Lower leg skin (tissue), 4 donors: ENCODE measurements around the gene MPIG6B. TPM values are rescaled to one million over a fixed set of nuclear protein-coding genes. Genes with fewer than 3 reads are reported as not detected.
A peak's percentile ranks its signal among the peaks of the same experiment; 100 is the strongest.

Experiments used
- DNase-seq, 2 donors: peaks; one replicate each; pipeline ENCODE4 v3.0.0-alpha.2; 2019; ENCODE audit warnings: low spot score in 2 of 2
- H3K4me3 ChIP-seq: fragments of 200-600 bp; sonication (generic); 2 replicates; pipeline ENCODE4 v1.5.1; 2017; ENCODE audit warnings: mild to moderate bottlenecking, low read depth; ENCODE audit not compliant: poor library complexity, severe bottlenecking
- POLR2A ChIP-seq, 2 donors: fragments of 450-650 bp; IDR thresholded peaks; one replicate each; pipeline ENCODE4 v1.6.1; 2016 to 2017; ENCODE audit warnings: antibody characterized with exemption in 2 of 2, mild to moderate bottlenecking in 1 of 2, moderate library complexity in 1 of 2
- WGBS, 2 donors: methylation state at CpG; one replicate each; pipeline ENCODE4 v1.1.5; 2018; 5-methylcytosine and 5-hydroxymethylcytosine counted together
- intact Hi-C: fragments of 100-400 bp; cut with DNase I; formaldehyde crosslinking; loops from one replicate; pipeline ENCODE4 v1.15.0; 2023; ENCODE audit warnings: low total_unique reads
- total RNA-seq, 4 donors: library from RNA; depleted of rRNA; stranded (reverse); fragments of >200 nt; gene quantifications; one replicate each; pipeline ENCODE4 v1.1.0, GENCODE V29; 2016
- TF ChIP-seq, protein P1 (sequence below), 3 donors: fragments of 450-650 bp; IDR thresholded peaks; one replicate each; pipeline ENCODE4 v1.5.1; 2016; ENCODE audit warnings: antibody characterized with exemption in 3 of 3, mild to moderate bottlenecking in 3 of 3, moderate library complexity in 2 of 3

Gene MPIG6B, protein sequence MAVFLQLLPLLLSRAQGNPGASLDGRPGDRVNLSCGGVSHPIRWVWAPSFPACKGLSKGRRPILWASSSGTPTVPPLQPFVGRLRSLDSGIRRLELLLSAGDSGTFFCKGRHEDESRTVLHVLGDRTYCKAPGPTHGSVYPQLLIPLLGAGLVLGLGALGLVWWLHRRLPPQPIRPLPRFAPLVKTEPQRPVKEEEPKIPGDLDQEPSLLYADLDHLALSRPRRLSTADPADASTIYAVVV
- total RNA-seq, result 10 to 100 TPM in 1 of 4 donors, 1 to 10 TPM in 3; 6.0 to 10.5 (median 7.9) TPM

DNA sequence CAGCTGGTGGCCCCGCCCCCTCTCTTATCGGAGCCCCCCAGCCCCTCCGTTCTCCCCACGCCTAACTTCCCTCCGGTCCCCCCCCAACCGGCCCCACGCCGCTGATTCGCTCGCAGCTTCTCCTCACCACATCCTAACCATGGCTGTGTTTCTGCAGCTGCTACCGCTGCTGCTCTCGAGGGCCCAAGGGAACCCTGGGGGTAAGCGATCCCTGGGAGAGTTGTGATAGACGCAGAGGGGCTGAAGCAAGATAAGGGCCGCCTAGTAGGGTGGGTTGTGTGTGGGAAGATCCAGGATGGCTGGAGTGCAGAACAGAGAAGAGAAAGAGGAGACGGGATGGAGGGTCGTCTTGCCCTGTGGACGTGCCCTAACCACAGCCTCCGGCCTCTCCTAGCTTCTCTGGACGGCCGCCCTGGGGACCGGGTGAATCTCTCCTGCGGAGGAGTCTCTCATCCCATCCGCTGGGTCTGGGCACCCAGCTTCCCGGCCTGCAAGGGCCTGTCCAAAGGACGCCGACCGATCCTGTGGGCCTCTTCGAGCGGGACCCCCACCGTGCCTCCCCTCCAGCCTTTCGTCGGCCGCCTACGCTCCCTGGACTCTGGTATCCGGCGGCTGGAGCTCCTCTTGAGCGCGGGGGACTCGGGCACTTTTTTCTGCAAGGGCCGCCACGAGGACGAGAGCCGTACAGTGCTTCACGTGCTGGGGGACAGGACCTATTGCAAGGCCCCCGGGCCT, at the start of gene MPIG6B:
TSS of gene MPIG6B (plus strand) at position 129 of the 735 bp plus-strand sequence. CDS start at position 140, 11 bp downstream.
- 74 to 82% methylated on average over 37 to 46 of the region's 46 CpGs for WGBS, 2 donors
- intact Hi-C loops, result no loop called here
- TF ChIP-seq POLR2A (IDR thresholded peaks at IDR 0.05), result no peak
- TF ChIP-seq, protein P1, sequence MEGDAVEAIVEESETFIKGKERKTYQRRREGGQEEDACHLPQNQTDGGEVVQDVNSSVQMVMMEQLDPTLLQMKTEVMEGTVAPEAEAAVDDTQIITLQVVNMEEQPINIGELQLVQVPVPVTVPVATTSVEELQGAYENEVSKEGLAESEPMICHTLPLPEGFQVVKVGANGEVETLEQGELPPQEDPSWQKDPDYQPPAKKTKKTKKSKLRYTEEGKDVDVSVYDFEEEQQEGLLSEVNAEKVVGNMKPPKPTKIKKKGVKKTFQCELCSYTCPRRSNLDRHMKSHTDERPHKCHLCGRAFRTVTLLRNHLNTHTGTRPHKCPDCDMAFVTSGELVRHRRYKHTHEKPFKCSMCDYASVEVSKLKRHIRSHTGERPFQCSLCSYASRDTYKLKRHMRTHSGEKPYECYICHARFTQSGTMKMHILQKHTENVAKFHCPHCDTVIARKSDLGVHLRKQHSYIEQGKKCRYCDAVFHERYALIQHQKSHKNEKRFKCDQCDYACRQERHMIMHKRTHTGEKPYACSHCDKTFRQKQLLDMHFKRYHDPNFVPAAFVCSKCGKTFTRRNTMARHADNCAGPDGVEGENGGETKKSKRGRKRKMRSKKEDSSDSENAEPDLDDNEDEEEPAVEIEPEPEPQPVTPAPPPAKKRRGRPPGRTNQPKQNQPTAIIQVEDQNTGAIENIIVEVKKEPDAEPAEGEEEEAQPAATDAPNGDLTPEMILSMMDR (IDR thresholded peaks at IDR 0.05), result no peak
- no peak within 1 kb of the TSS for H3K4me3 ChIP-seq
- DNase-seq, result no peak

DNA sequence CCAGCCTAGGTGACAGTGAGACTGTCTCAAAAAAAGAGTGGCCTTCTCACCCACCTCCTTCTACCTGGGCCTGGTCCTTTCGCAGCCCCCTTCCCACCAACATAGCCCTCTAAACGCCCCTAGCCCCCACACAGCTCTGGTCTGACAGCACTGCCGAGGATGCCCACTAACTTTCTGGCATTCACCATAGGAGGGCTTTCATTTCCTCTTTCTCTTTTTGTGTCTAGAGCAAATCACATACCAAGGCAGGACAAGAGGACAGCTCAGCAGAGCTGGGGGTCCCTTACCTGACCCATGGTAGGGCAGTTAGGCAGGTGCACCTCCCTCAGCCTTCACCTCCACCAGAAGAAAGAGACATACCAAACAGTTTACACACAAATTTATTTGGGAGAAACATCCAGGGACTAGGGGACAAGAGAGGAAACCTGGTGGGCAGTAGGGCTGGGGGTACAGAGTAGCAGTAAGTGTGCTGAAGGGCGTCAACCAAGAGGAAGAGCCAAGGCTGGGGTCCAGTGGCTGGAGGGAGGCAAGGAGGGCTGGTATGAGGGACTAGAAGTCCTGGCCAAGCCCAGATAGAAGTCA, 46.8 kb upstream of the MPIG6B start:
- intact Hi-C loops, result no loop called here
- TF ChIP-seq POLR2A (IDR thresholded peaks at IDR 0.05), result no peak
- TF ChIP-seq, protein P1 (IDR thresholded peaks at IDR 0.05), result no peak
- WGBS, 2 donors, result 73 to 82% methylated on average over 4 of the region's 4 CpGs
- H3K4me3 ChIP-seq, result no peak overlapping the region
- no peak for DNase-seq

DNA sequence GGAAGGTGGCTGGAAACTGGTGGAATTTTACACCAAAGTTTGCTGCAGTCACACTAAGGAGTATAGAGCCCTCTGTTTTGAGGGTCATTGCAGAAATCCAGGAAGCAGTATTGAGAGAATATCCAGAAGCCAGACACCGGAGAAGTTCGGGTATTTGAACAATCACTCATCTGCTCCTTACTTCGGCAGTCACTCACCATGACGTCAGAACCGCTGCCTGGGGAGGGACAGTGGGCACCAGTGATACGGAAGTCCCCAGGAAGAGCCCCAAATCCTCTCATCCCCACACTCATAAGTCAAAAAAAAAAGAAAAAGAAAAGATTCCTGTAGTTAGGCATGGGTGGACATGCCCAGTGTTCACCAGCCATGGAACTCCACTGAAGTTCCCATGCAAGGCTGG, 46.3 kb upstream of the MPIG6B start:
- TF ChIP-seq, protein P1 (IDR thresholded peaks at IDR 0.05), result no peak
- no peak for TF ChIP-seq POLR2A (IDR thresholded peaks at IDR 0.05)
- 67 to 75% methylated on average over 6 of the region's 6 CpGs for WGBS, 2 donors
- intact Hi-C loops, result no loop called here
- DNase-seq, result no peak
- H3K4me3 ChIP-seq, result no peak overlapping the region

DNA sequence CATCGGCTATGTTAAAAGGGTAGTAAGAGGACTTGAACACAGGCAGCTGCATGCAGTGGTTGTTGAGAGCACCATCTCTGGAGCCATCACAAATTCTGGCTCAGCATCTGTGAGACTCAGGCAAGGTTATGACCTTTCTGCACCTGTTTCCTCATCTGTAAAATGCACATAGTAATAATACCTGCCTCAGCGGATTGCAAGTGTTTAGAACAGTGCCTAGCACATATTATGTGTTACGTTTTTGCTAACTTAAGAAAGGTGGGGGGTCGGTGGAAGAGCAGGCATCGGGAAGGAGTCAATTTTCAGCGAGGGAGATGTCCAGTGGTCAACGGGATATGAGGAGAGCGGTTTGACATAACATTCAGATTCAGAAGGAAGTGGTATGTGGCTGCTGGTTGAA, 45.2 kb upstream of the MPIG6B start:
- intact Hi-C loops, result no loop called here

DNA sequence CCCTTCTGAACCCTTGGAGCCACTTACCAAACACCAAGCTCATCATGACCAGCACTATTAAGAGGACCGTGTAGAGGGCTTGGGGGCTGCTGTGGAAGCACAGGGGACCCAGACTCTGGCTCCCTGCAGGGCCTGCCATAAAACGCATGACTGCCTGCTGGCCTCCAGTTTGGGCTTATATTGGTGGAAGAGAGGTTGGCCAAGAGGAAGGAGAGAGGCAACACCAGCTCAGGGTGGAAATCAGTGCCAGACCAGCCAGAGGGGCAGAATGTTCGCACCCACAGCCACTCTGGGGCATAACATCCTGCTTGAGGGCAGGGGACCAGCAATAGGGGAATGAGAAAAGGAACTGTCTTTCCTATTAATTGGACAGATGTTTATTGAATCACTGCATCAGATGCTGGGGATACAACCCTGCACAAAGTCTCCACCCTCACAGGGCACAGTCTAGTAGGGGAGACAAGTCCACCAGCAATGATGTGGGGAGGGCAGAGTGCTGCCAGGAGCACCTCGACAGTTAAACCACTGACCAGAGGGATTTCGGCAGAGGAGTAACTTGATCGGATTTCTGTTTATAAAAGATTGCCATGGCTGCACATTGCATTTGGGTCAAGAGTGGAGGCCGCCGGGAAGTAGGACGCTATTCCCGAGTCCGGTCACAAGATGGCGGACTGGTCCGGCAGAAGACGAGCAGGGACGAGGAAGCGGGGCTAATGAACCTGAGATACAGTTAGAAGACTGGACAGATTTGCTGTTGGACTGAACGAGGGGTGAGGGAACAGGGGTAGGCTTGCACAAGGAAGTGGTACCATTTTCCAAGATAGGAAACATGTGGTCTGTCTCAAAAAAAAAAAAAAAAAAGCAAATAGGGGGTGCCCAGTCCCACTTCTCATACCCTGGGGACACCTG, 42.7 kb upstream of the MPIG6B start, which contains the start of gene LY6G5C:
TSS of gene LY6G5C (minus strand) at position 842 of the 909 bp plus-strand sequence. CDS start at position 148, 694 bp downstream.
- intact Hi-C loops, result no loop called here
- TF ChIP-seq POLR2A (IDR thresholded peaks at IDR 0.05), result no peak
- TF ChIP-seq, protein P1 (IDR thresholded peaks at IDR 0.05), result peak in 1 of 3 donors; percentile 60
- H3K4me3 ChIP-seq, result peak within 1 kb of the TSS; percentile 19
- 13 to 14% methylated on average over 17 of the region's 17 CpGs for WGBS, 2 donors
- DNase-seq, result peak; percentile 86 to 95

More for the DNA sequence above, 45.2 kb upstream of the MPIG6B start:
- 68 to 83% methylated on average over 8 of the region's 8 CpGs for WGBS, 2 donors
- TF ChIP-seq, protein P1 (IDR thresholded peaks at IDR 0.05), result no peak
- no peak for TF ChIP-seq POLR2A (IDR thresholded peaks at IDR 0.05)
- no peak for DNase-seq
- H3K4me3 ChIP-seq, result no peak overlapping the region
